ENCODE data around the gene VAMP3.
"Not testable (repeated sequence)": the region's sequence is repeated elsewhere in the genome, so short reads cannot be mapped to it uniquely, and the experiment has no call there.

The VAMP3 gene

DNA sequence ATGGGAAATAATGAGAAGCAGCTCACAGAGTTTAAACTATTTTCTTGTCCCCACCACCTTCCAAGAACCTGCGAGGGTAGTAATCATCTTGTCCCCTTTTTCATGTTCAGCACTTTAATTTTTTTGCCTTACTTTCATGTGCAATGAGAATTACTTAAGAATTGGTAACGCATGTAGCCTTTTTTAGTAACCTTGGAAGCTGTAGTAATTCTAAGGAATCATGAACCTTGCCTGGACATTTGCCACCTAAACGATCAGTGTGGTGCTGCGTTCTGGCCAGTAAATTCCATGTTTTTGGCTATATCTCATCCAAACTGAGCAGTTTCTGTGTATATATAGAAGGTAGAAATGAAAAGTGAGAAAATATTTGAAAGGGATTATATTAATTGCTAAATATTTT is 3.9 kb upstream of the VAMP3 start:
- DNase-seq (ENCODE audit: low read depth, low spot score) = no peak

DNA sequence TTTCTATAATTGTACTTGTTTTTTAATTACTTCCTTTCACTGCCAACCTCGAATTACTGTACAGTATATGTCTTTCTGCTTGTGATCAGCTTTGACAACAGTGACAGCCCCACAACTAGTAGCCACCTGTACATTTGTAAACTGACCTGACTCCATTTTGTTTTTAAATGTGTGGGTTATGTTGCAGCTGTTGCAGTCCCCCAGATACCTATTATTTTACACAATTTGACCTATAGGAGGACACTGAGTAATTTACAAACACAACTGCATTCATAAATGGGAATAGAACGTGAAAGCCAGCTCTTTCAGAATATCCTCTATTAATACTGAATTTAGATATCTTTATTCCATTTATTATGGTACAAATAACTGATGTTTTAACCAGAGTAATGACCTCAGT is 2.5 kb upstream of the VAMP3 start:
- DNase-seq (ENCODE audit: low read depth, low spot score) = no peak

DNA sequence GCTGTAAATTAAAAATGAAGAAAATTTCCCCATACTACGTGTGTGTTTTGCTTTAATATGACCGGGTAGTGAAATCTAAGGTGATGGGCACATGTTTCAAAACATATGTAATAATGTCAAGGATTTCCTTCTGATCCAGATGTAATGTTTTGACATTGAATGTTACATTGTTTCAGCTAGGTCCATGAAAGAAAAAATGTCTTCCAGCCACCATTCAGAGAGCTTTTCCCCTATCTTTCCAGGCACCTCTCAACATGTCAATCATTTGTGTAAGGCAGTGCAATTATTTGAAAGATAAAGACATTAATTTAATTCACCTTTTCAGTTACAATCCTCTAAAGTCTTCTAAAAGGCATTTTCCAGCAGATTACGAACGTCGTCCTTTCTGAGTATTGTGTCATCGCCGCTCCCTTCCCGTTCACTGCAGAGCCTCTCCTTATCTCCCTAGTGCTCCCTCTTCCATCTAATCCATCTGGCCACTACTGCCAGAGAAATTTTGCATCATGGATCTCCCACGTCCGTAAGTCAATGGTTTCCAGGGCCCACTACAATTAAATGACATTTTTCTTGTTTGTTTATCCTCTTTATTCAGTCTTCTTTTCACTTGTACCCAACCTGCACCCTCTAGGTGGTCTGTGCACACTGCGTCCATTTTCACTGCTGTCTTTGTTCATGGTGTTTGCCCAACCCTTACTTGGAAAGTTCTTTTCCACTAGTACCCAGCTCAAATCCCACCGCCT is 1.3 kb upstream of the VAMP3 start:
- no peak for DNase-seq (ENCODE audit: low read depth, low spot score)

DNA sequence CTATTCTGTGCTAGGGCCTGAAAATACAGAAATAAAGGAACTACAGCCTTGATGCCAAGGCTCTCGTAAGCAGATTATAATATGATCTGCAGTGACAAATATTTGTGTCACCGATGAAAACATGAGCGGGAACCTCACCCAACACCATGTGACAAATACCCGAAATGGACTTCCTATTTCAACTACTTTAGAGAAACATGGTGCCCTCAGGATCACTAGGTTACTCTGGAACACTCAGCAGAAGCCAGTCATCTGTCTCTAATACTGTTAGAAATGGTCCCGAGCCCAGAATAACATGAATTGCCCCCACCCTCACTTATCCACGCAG is 463 bp upstream of the VAMP3 start:
- no peak for DNase-seq (ENCODE audit: low read depth, low spot score)

DNA sequence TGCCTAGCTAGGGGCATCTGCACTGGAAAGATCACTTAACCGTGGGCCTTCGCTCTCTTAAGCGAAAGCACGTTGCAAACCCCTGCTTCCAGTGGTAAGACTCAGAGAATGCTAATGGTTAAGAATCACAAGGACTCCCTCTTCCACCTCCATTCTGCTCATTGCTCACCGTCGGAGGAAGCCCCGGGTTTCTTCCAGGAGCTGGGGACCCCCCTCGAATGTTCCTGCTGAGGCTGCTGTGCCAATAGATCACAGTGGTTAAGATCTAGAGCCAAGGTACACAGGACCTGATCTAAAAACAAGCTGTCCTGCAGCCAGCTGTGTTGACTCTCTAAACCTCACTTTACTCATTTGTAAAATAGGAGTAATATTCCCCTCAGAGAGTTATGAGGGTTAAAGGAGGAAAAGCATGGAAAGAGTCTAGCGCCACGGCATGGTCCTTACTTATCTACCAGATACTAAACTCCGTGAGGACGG is 765 bp downstream of the VAMP3 start:
- no peak for DNase-seq (ENCODE audit: low read depth, low spot score)

DNA sequence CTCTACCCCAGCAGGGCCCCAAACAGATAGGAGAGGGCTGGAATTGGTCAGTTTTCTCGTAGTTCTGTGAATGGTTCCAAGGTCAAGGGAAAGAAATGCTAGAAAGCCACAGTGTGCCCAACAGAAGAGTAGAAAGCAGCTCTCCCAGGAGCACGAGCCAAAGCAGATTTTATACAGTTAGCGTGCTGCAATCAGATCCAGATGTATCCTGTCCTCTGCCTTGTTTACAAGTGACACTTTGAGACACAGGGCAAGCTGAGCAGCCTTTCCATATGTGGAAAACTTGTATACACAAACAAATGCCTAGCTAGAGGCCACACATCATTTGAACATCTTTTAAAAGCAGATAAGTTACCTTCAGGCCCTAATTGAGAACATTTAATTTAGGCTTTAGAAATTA is 6.5 kb downstream of the VAMP3 start:
- no peak for DNase-seq (ENCODE audit: low read depth, low spot score)

DNA sequence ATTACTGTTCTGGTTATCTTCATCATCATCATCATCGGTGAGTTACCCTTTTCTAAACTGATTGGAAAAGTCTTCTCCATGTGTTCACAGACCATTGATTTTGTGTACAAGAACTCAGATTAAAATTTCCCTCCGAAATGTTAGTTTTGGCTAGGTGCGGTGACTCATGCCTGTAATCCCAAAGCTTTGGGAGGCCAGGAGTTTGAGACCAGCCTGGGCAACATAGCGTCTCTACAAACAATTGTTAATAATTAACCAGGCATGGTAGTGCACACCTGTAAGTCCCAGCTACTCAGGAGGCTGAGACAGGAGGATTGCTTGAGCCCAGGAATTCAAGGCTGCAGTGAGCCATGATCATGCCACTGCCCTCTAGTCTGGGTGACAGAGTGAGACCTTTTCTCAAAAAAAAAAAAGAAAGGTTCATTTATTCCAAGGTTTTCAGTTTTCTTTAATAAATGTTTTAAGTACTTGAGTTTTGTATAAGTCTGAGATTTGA is 7.1 kb downstream of the VAMP3 start:
- no peak for DNase-seq (ENCODE audit: low read depth, low spot score)

DNA sequence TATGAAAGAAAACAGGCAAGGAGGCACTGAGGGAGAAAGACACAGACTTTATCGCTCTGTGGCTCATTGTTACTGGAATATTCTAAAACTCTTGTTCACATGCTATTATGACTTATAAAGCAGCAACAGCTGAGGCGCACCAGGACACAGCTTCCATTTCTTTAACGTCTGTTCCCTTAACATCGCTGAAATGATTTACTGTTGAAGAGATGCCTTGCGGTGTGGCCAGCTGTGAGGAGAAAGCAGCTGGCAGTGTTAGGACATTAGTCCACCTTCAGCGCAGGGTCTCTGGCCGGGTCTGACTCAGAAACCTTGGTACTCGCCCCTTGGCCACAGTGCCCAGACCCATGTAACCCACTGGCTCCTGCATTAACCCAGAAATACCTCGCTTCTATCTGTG is 9.9 kb downstream of the VAMP3 start:
- DNase-seq (ENCODE audit: low read depth, low spot score) = no peak

DNA sequence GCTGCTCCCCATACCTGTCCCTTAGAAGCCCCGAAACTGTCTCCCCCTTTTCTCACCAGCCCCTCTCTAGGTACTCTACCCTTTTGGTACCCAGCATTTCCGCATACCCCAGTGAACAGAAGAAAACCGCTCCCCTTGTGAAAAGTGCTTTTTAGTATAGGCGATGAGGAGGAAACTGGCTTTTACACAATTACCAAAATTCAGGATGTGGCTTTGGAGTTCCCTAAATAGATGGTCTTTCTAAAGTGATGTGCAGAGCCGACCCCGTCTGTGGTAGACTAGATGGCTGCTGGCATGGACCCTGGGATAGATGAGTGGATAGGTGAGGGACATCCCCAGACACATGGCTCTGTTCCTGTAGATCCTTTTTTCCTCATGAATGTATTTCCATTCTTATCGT is 10.4 kb downstream of the VAMP3 start:
- DNase-seq (ENCODE audit: low read depth, low spot score) = no peak

DNA sequence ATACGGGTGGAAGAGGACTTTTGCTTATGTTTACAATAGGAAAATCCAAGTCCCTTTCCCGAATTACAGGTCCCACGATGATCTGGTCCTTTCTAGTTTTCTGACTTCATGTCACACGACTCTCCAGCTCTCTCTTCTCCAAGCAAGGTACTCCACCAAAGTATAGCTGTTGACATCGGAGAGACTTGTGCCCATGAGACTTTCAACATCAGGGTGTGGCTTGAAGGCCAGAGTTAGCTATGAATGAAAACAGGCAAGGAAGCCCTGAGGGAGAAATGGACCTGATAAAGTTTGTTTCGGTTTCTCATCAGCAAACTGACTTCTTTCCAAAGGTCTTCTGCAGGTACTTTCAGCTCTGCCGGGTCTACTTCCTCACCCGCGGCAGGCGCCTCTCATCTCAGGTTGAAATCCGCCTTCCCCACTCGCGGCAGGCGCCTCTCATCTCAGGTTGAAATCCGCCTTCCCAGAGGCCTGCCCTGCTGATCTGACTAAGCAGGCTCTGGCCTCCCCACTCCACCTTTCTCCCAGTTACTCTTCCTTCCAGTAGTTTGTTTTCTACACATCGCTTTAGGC is 10.9 kb downstream of the VAMP3 start:
- DNase-seq (ENCODE audit: low read depth, low spot score) = no peak

DNA sequence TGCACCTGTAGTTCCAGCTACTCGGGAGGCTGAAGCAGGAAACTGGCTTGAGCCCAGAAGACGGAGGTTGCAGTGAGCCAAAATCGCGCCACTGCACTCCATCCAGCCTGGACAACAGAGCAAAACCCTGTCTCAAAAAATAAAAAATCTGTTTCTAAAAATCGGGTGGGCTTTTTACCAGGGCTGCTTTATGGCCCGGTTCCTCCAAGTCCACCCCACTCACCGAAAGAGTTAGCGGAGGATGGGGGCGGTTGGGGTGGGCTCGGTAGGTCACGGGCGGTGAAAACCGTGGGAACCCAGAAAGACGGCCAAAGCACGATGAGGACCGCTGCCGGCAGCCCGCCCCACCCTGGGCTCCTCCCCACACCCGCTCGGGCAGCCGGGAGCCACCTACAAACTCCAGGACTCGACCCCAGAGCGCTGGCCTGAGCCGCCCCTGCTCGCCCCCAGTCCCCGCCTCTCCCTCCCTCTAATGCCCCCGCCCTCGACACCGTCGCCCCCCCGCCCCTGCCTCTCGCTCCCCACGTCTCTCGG is 12.1 kb downstream of the VAMP3 start:
- no peak for DNase-seq (ENCODE audit: low read depth, low spot score)

DNA sequence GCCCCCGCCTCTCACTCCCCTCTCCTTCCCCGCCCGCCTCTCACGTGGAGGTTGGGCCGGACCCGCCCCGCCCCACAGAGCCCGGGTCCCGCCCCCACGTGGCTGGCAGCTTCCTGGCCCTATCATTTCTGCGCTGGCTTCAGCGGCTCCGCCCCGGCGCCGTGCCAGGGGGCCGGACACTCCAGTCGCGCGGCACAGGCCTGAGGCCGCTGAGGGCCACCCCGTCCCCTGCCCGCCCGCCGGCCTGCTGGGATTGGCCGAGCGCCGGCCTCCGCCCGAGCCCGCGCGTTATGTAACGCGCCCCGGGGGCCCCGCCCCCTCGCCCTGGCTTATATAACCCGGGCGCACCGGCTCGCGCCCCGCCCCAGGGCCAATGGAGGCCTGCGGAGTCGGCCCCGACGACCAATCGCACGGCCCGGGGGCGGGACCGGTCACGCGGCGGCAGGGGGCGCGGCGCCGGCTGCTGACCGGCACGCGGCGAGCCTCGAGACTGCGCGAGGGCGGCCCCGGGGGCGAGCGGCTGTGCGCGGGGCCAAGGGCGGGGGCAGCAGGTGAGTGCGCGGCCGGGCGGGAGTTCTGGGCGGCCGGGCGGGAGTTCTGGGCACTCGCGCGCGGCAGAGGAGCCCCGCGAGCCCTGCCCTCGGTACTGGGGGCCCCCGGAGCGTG is 12.9 kb downstream of the VAMP3 start, which contains the start of gene PER3:
Gene PER3, plus strand, starts transcription at position 466 of the 666 bp plus-strand sequence. CDS start 587 bp downstream, outside the sequence.
- DNase-seq (ENCODE audit: low read depth, low spot score) = peak; percentile 79

DNA sequence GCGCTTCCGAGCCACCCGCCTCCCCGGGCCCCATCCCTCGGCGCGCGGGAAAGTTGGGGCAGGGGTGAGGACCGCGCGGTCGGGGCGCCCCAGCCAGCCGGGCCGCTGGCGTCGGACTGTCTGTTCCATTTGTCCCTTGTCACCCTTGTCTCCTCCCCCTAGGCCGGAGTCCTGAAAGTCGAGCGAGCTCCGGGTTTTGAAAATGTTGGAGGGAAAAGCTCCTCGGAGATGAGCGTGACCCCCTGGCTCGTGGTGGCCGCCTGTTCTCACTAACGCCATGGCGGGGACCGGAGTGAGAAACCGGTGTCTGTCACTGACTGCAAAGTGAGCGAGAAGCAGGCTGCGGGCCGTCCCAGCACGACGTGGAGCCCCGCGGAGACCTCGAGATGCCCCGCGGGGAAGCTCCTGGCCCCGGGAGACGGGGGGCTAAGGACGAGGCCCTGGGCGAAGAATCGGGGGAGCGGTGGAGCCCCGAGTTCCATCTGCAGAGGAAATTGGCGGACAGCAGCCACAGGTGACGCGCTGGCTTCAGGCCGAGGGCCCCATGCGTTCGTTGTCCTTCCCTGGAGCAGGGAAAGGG is 13.5 kb downstream of the VAMP3 start:
- no peak for DNase-seq (ENCODE audit: low read depth, low spot score)

DNA sequence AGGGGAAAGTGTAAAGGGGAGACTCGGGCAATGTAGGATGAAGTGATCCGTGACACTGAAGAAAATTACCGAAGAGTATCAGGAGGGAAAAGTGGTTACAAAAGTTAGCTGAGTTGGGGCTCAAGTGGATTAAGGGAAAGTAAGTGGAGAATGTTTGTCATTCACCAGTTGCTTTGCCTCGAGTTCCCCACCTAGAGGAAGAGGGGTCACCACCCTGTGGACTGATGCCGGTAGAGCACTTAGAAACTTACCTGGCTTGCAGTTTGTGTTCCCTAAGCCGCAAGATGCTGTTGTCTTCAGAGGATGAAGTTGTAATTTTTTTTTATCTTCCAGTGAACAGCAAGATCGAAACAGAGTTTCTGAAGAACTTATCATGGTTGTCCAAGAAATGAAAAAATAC is 14.0 kb downstream of the VAMP3 start:
- DNase-seq (ENCODE audit: low read depth, low spot score) = no peak

DNA sequence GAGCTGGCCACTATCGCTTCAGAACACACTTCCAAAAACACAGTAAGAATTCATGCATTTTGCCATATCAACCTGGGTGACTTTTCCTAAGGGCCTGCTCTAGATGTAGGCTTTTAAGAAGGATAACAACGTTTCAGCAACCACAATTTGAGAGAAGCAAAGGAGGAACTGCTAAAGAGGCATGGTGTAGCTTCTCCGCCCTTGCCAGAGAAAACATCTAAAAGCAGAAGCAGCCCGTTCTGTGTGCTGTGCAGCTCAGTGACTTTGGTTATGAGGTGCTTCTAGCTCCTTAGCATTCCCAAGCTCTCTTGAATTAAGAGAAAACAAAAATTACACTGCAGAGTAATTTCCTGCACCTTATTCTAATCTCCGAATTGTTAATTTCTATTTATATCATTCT is 15.7 kb downstream of the VAMP3 start:
- DNase-seq (ENCODE audit: low read depth, low spot score) = no peak

DNA sequence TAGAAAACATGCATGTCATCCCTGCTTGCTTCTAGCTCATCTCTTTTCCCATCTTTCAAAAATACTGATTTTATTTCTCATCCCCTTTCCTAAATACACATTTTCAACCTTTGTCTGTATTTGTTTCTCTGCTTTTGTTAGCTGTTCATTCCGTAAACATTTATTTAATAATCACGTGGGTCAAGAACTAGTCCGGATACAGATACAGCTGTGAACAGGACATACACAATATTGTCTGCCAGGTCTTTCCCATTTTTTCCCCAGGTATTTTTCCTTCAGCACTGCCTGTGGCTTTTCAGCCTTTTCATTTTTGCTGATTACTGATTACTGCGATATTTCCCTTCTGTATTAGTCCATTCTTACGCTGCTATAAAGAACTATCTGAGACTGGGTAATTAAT is 18.7 kb downstream of the VAMP3 start:
- no peak for DNase-seq (ENCODE audit: low read depth, low spot score)

DNA sequence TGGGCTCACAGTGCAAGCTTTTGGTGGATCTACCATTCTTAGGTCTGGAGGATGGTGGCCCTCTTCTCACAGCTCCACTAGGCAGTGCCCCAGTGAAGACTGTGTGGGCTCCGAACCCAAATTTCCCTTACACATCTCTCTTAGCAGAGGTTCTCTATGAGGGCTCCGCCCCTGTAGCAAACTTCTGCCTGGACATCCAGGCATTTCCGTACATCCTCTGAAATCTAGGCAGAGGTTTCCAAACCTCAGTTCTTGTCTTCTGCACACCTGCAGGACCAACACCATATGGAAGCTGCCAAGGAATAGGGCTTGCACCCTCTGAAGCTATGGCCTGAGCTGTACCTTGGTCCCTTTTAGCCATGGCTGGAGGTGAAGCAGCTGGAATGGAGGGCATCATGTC is 19.9 kb downstream of the VAMP3 start:
- not testable (repeated sequence) for DNase-seq (ENCODE audit: low read depth, low spot score)

DNA sequence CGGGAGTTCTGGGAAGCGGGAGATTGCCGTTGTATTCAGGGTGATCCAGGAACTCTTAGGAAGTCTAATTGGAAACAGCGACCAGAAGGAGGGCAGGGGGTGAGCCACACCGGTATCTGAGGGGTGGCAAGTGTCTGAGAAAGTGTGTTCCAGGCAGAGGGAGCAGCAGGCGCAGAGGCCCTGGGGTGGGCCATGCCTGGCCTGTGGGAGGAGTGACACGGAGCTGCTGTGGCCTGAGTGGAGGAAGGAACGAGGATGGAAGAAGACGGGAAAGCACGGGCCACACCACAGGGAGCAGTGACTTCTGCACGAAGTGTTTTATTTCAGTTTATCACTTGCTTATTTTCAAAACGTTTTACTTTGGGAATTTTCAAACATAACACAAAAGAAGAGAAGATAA is 24.3 kb downstream of the VAMP3 start:
- no peak for DNase-seq (ENCODE audit: low read depth, low spot score)

DNA sequence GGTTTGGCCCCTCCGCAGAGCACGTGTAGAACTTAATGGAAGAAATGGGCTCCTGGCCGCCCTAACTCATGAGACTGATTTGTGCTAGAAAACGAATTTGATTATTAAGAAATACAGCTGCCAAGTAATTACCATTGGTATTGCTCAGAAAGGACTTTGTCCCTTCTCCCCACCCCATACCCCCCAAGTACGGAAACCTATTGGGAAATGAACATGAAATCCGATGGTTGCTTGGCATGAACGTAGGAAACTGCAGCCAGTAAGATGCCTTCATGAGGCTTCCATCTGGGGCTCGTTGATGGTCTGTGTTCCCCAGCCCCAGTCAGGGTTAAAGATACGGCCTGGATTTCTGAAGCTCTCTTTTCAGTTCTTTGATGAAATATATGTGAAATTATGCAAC is 34.4 kb downstream of the VAMP3 start:
- no peak for DNase-seq (ENCODE audit: low read depth, low spot score)

DNA sequence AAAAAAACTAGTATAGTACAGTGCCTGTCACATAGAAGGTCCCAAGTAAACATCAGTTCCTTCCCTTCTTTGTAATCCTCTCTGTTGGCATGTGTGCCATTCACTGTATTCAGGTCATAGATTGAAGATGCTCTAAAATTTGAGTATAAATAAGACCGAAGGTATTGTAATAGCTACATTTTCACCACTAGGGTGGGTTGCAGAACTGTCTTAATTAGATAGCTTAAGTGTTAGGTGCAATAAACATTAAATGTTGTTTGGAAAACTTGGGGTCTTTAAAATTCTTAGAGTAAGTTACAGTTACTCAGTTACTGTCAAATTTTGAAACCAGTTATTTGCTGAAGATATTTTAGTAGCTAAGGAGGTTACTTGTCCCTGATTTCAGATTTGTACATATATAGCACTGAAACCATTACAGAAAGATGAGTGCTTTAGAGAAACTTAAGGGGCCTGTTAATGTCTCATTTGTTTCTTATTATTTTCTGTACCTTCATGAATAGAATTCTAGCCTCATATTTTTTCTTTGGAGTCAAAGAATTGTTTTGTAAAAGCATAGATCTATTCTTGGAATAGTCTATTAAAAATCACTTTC is 37.3 kb downstream of the VAMP3 start:
- no peak for DNase-seq (ENCODE audit: low read depth, low spot score)

DNA sequence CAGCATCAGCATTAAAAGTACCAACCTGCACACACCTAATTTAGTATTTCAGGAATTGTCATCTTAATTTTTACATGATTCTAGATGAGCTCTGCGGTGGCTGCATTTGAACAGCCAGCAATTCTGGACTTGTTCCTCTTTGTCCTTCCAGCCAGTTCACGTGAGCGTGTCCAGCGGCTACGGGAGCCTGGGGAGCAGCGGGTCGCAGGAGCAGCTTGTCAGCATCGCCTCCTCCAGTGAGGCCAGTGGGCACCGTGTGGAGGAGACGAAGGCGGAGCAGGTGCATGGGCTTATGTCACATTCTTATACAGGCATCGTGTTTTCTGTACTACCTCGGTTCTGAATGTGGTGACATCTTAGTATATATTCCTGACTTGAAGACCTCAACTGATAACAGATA is 38.6 kb downstream of the VAMP3 start:
- no peak for DNase-seq (ENCODE audit: low read depth, low spot score)

DNA sequence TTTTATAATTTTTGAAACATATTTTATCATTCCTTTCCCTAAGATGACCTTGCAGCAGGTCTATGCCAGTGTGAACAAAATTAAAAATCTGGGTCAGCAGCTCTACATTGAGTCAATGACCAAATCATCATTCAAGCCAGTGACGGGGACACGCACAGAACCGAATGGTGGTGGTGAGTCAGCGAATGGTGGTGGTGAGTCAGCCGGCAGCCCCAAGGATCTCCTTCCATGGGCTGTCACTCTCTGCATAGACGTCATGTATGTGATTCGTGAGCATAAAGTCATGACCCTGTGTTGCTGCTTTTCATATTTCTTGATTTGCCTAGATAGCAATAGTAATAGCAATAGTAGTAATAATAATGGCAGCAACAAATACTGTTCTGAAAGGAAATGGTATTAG is 39.3 kb downstream of the VAMP3 start:
- no peak for DNase-seq (ENCODE audit: low read depth, low spot score)
